Islet precursor cell (in vitro differentiated cells): ENCODE measurements around the gene STOML1.
"Not testable (repeated sequence)": the region's sequence is repeated elsewhere in the genome, so short reads cannot be mapped to it uniquely, and the experiment has no call there.

Experiments
- DNase-seq: peaks from one replicate; pipeline ENCODE4 v3.0.0-alpha.2; 2018

STOML1 gene

GRCh38 chr15:73944161-73945129 lies 47.6 kb downstream of the STOML1 start:
- peak; percentile 97 for DNase-seq

GRCh38 chr15:73942751-73943270 lies 49.3 kb downstream of the STOML1 start:
- DNase-seq = no peak

- peak; percentile 88 for DNase-seq
Measured at GRCh38 chr15:73941871-73942635, 50.0 kb downstream of the STOML1 start.

DNA sequence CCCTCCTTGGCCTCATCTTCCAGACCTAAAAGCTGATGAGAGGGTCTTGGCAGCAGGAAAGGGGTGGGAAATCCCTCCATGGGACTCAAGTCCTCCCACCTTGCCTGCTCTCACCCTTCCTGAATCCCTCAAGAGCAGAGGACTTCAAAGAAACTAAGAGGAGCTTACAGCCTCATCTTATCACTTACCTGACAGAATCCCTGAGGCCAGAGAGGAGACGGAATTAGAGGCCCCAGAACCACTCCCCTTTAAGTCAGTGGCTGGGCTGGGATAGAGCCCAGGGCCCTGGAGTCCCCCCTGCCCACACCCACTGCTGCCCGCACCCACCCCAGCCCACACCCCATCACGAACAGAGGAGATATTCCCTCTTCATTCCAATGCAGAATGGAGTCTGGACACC lies 50.6 kb downstream of the STOML1 start:
- DNase-seq = no peak

- DNase-seq = peak; percentile 97
Measured at GRCh38 chr15:73941044-73941443, 51.1 kb downstream of the STOML1 start.

GRCh38 chr15:73940061-73940981 lies 51.8 kb downstream of the STOML1 start:
- no peak for DNase-seq

DNA sequence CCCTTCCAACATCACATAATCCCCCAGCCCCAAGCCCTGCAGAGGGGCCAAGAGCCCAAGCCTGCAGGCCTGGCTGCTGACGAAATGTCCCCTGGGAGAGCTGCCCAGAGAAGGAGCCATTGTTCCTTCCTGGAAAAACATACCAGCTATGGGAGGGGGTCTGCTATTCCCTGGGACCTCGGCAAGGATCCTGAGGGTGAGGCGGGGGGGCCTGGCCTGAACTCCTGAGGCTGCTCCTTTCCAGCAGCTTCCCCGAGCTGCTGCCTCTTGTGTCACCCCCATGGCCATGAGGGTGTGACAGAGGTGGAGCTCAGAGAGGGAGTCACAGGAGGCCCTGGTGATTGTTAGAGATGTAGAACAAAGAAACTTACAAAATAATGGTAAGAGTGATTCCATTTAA lies 53.0 kb downstream of the STOML1 start:
- DNase-seq = no peak

- not testable (repeated sequence) for DNase-seq
Measured at GRCh38 chr15:73938516-73938915, 53.6 kb downstream of the STOML1 start.

GRCh38 chr15:73937726-73938125 lies 54.4 kb downstream of the STOML1 start:
- no peak for DNase-seq

DNA sequence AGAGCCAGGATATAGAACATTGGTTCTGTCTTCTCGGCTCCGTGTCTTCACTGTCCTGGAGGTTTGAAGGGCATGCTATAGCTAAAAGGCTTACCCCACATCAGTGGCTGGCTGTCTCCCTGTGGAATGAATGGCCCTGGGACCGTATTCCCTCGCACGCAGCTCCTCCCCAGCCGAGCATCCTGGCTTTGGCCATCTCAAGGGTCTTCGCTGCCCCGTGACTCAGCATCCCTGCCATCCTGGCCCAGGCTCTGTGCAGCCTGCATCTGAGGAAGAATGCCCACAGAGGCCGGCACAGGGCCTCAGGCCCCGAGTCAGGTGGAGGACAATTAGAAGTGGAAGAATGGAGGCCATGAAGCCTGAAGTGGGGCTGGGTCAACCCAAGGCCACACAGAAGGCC lies 54.8 kb downstream of the STOML1 start:
- no peak for DNase-seq

GRCh38 chr15:73936588-73937290 lies 55.4 kb downstream of the STOML1 start:
- DNase-seq = no peak

DNA sequence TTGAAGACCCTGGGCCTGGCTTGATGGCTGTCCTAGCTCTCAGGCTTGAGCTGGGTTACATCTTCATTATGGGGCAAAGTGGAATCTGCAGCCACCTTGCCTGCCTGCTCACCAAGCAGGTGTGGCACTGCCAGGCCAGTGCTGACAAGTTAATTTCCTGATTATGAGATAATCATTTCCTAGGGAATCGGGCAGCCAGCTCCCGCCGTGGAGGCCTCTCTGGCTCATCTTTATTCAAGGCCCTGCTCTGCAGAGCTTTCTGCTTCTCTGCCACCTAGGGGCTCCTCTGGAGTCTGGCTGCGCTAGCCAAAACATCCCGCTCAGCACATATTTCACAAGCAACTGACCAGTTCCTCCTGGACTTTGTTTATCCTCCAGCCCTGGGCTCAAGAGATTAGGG lies 55.9 kb downstream of the STOML1 start:
- DNase-seq = no peak

- no peak for DNase-seq
Measured at GRCh38 chr15:73935547-73935946, 56.5 kb downstream of the STOML1 start.

GRCh38 chr15:73934281-73934680 lies 57.8 kb downstream of the STOML1 start:
- no peak for DNase-seq

- no peak for DNase-seq
Measured at GRCh38 chr15:73932381-73933191, 59.5 kb downstream of the STOML1 start.

- DNase-seq = no peak
Measured at GRCh38 chr15:73931441-73931840, 60.7 kb downstream of the STOML1 start.

- no peak for DNase-seq
Measured at GRCh38 chr15:73930790-73931281, 61.3 kb downstream of the STOML1 start.

GRCh38 chr15:73930371-73930770 lies 61.7 kb downstream of the STOML1 start:
- no peak for DNase-seq

GRCh38 chr15:73928971-73929627 lies 63.0 kb downstream of the STOML1 start:
- DNase-seq = peak; percentile 64
